Gastrocnemius medialis (tissue), 4 donors: ENCODE results near the gene MFSD6L.

ENCODE experiments used
- POLR2A ChIP-seq, 2 donors: fragments of 450-650 bp; IDR thresholded peaks; one replicate each; pipeline ENCODE4 v1.6.1; 2017; ENCODE audit warnings: antibody characterized with exemption in 2 of 2, mild to moderate bottlenecking in 2 of 2, moderate library complexity in 2 of 2
- TF ChIP-seq, protein P1 (sequence below), 5 experiments: fragments of 450-650 bp in 3 of 5; fragments of 200-600 bp in 2 of 5; sonication (generic) in 2 of 5; IDR thresholded peaks in 4 of 5; conservative IDR thresholded peaks in 1 of 5; 1 replicate in 4 of 5; 2 replicates in 1 of 5; pipeline ENCODE4 v1.5.1; 2016 to 2019; ENCODE audit warnings: antibody characterized with exemption in 5 of 5, mild to moderate bottlenecking in 3 of 5, moderate library complexity in 3 of 5

DNA sequence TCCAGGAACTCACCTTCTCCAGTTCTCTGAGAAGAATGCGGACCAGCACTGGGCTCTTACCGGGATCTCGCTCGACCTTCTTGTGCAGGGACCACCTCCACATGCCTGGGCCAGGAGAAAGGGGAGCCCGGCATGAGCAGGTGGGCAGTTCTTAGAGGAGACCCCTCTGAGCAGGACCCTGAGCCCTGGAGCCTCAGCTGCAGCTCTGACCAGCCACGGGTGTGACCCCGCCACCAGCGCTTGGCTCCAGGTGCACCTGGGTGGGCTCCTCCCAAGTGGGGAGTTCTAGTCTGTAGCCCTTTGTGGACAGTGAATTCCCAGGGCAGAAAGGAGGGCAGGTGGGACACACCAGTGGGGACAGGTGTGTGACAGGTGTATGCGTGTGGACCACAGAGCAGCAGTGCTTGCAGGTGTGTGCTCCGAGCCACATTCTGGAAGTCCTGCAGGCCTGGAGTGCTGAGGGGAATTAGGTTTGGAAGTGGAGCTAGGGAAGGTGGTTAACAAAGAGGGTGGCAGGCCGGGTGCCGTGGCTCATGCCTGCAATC, 39.5 kb upstream of the MFSD6L start:
- TF ChIP-seq, protein P1, sequence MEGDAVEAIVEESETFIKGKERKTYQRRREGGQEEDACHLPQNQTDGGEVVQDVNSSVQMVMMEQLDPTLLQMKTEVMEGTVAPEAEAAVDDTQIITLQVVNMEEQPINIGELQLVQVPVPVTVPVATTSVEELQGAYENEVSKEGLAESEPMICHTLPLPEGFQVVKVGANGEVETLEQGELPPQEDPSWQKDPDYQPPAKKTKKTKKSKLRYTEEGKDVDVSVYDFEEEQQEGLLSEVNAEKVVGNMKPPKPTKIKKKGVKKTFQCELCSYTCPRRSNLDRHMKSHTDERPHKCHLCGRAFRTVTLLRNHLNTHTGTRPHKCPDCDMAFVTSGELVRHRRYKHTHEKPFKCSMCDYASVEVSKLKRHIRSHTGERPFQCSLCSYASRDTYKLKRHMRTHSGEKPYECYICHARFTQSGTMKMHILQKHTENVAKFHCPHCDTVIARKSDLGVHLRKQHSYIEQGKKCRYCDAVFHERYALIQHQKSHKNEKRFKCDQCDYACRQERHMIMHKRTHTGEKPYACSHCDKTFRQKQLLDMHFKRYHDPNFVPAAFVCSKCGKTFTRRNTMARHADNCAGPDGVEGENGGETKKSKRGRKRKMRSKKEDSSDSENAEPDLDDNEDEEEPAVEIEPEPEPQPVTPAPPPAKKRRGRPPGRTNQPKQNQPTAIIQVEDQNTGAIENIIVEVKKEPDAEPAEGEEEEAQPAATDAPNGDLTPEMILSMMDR (IDR thresholded peaks at IDR 0.05 in 4 of 5, conservative IDR thresholded peaks at IDR 0.05 in 1 of 5): no peak
- no peak for TF ChIP-seq POLR2A (IDR thresholded peaks at IDR 0.05)
